ENCODE measurements around the gene HBP1. TPM values are rescaled to one million over a fixed set of nuclear protein-coding genes. Genes with fewer than 3 reads are reported as not detected.

Gene HBP1
- total and polyA plus RNA-seq, 4 experiments from 2014 or later = 71.6 to 116 (median 105) TPM

- peak overlapping the region; percentile 98 to 100 (median 99) for H3K27ac Mint-ChIP-seq
- Histone ChIP-seq H3K27me3 (ENCODE audit: insufficient read depth, low read length) (no peaks in the 10 kb centered on the region), H3K4me1 (ENCODE audit: insufficient read depth, low read length) (peaks cover 62% of the 10 kb centered on the region), H3K36me3 (ENCODE audit: insufficient read depth, low read length) (no peaks in the 10 kb centered on the region), H3K4me3 (ENCODE audit: low read length in 2 of 2) (peak overlapping the region; percentile 77 to 84), H3K9me3 (ENCODE audit: control insufficient read depth in 1 of 2, low read length in 2 of 2) (no peaks in the 10 kb centered on the region), H3K27ac (ENCODE audit: low read depth, low read length) (peak overlapping the region; percentile 100)
- CTCF ChIA-PET (ENCODE audit: partially characterized antibody) = interaction anchor here (0.8 to 3.7 kb wide), 4 partner anchors 20 to 710 kb away, joined by 4 to 56 read pairs (median 8); partner anchors contain the start of gene CBLL1
- H3K36me3 Mint-ChIP-seq = peaks cover 0 to 38% of the 10 kb centered on the region in 2 donors
- intact Hi-C loops (cut with micrococcal nuclease) = loop anchor here (1.0 kb wide), 1 partner anchor 10 kb away; no protein-coding TSS in a partner anchor
- no peaks in the 10 kb centered on the region for H3K9me3 Mint-ChIP-seq
- peaks cover 35 to 71% (median 52%) of the 10 kb centered on the region in 4 donors for H3K4me1 Mint-ChIP-seq
- peak overlapping the region; percentile 90 to 100 (median 96) for H3K4me3 Mint-ChIP-seq
- POLR2A ChIA-PET (ENCODE audit: partially characterized antibody) = interaction anchor here (0.7 to 4.8 kb wide), 14 partner anchors 10 to 1902 kb away, joined by 3 to 86 read pairs (median 17); partner anchors contain the start of genes CBLL1, COG5, DUS4L and PIK3CG
- peaks cover 0 to 2% of the 10 kb centered on the region in 2 donors for H3K27me3 Mint-ChIP-seq
- no peak for DNase-seq
These were observed 1.5 kb downstream of the HBP1 start for GRCh38 chr7:107170051-107170915.

GRCh38 chr7:107171496-107171895 is 2.7 kb downstream of the HBP1 start:
- Histone ChIP-seq H3K27ac (ENCODE audit: low read depth, low read length) (no peak overlapping the region), H3K27me3 (ENCODE audit: insufficient read depth, low read length) (no peaks in the 10 kb centered on the region), H3K4me3 (ENCODE audit: low read length in 2 of 2) (no peak overlapping the region), H3K4me1 (ENCODE audit: insufficient read depth, low read length) (peaks cover 66% of the 10 kb centered on the region), H3K9me3 (ENCODE audit: control insufficient read depth in 1 of 2, low read length in 2 of 2) (no peaks in the 10 kb centered on the region), H3K36me3 (ENCODE audit: insufficient read depth, low read length) (no peaks in the 10 kb centered on the region)
- Mint-ChIP-seq H3K4me3 (peak overlapping the region; percentile 26 to 61 (median 43)), H3K4me1 (peaks cover 39 to 77% (median 58%) of the 10 kb centered on the region in 4 donors), H3K36me3 (peaks cover 0 to 38% of the 10 kb centered on the region in 2 donors), H3K9me3 (peaks cover 0 to 1% (median 0%) of the 10 kb centered on the region in 8 donors), H3K27ac (peak overlapping the region in 3 of 7 donors; percentile 19 to 72 (median 43)), H3K27me3 (no peaks in the 10 kb centered on the region)
- intact Hi-C loops (cut with micrococcal nuclease) = no loop called here
- no peak for DNase-seq
- CTCF ChIA-PET (ENCODE audit: partially characterized antibody) = interaction anchor here (0.7 to 1.0 kb wide), 3 partner anchors 21 to 701 kb away, joined by 3 read pairs; no protein-coding TSS in a partner anchor
- POLR2A ChIA-PET (ENCODE audit: partially characterized antibody) = interaction anchor here (1.0 to 4.8 kb wide), 3 partner anchors 9 to 699 kb away, joined by 3 to 70 read pairs (median 3); no protein-coding TSS in a partner anchor

- POLR2A ChIA-PET (ENCODE audit: partially characterized antibody) = interaction anchor here (1.1 kb wide), 1 partner anchor 698 kb away, joined by 3 read pairs; no protein-coding TSS in a partner anchor
- Mint-ChIP-seq H3K36me3 (peaks cover 0 to 42% of the 10 kb centered on the region in 2 donors), H3K9me3 (peaks cover 0 to 1% (median 0%) of the 10 kb centered on the region in 8 donors), H3K4me3 (peak overlapping the region in 6 of 8 donors; percentile 25 to 71 (median 65)), H3K27ac (peak overlapping the region in 3 of 7 donors; percentile 20 to 54 (median 54)), H3K27me3 (no peaks in the 10 kb centered on the region), H3K4me1 (peaks cover 44 to 83% (median 61%) of the 10 kb centered on the region in 4 donors)
- H3K4me3 ChIP-seq (ENCODE audit: low read length in 2 of 2) = no peak overlapping the region
- no peaks in the 10 kb centered on the region for H3K36me3 ChIP-seq (ENCODE audit: insufficient read depth, low read length)
- H3K9me3 ChIP-seq (ENCODE audit: control insufficient read depth in 1 of 2, low read length in 2 of 2) = no peaks in the 10 kb centered on the region
- CTCF ChIA-PET (ENCODE audit: partially characterized antibody) = interaction anchor here (0.7 to 3.4 kb wide), 4 partner anchors 22 to 700 kb away, joined by 3 to 30 read pairs (median 3); no protein-coding TSS in a partner anchor
- intact Hi-C loops (cut with micrococcal nuclease) = no loop called here
- no peak for DNase-seq
- no peaks in the 10 kb centered on the region for H3K27me3 ChIP-seq (ENCODE audit: insufficient read depth, low read length)
- H3K4me1 ChIP-seq (ENCODE audit: insufficient read depth, low read length) = peaks cover 66% of the 10 kb centered on the region
- H3K27ac ChIP-seq (ENCODE audit: low read depth, low read length) = no peak overlapping the region
These were observed 3.7 kb downstream of the HBP1 start for GRCh38 chr7:107172276-107173032.

GRCh38 chr7:107173191-107173590 is 4.4 kb downstream of the HBP1 start:
- no peaks in the 10 kb centered on the region for H3K9me3 ChIP-seq (ENCODE audit: control insufficient read depth in 1 of 2, low read length in 2 of 2)
- CTCF ChIA-PET (ENCODE audit: partially characterized antibody) = interaction anchor here (1.0 to 3.4 kb wide), 3 partner anchors 24 to 380 kb away, joined by 3 to 30 read pairs (median 3); no protein-coding TSS in a partner anchor
- POLR2A ChIA-PET (ENCODE audit: partially characterized antibody) = interaction anchor here (1.0 kb wide), 1 partner anchor 26 kb away, joined by 4 read pairs; no protein-coding TSS in a partner anchor

GRCh38 chr7:107173691-107174406 is 5.0 kb downstream of the HBP1 start:
- ChIA-PET CTCF (ENCODE audit: partially characterized antibody) (interaction anchor here (1.0 to 3.4 kb wide), 4 partner anchors 21 to 381 kb away, joined by 3 to 30 read pairs (median 4); no protein-coding TSS in a partner anchor), POLR2A (ENCODE audit: partially characterized antibody) (interaction anchor here (0.8 to 1.2 kb wide), 5 partner anchors 9 to 570 kb away, joined by 3 to 8 read pairs (median 4); partner anchors contain the start of gene CBLL1)
- DNase-seq = no peak
- Histone ChIP-seq H3K36me3 (ENCODE audit: insufficient read depth, low read length) (no peaks in the 10 kb centered on the region), H3K4me3 (ENCODE audit: low read length in 2 of 2) (no peak overlapping the region), H3K27ac (ENCODE audit: low read depth, low read length) (peak overlapping the region; percentile 3), H3K4me1 (ENCODE audit: insufficient read depth, low read length) (peaks cover 74% of the 10 kb centered on the region), H3K9me3 (ENCODE audit: control insufficient read depth in 1 of 2, low read length in 2 of 2) (no peaks in the 10 kb centered on the region), H3K27me3 (ENCODE audit: insufficient read depth, low read length) (no peaks in the 10 kb centered on the region)
- H3K4me3 Mint-ChIP-seq = peak overlapping the region in 7 of 8 donors; percentile 25 to 71 (median 64)
- H3K9me3 Mint-ChIP-seq = peaks cover 0 to 1% (median 0%) of the 10 kb centered on the region in 8 donors
- intact Hi-C loops (cut with micrococcal nuclease) = loop anchor here (2.0 kb wide), 1 partner anchor 15 kb away; no protein-coding TSS in a partner anchor
- H3K27ac Mint-ChIP-seq = peak overlapping the region in 4 of 7 donors; percentile 12 to 87 (median 64)
- no peaks in the 10 kb centered on the region for H3K27me3 Mint-ChIP-seq
- H3K4me1 Mint-ChIP-seq = peaks cover 44 to 81% (median 57%) of the 10 kb centered on the region in 4 donors
- H3K36me3 Mint-ChIP-seq = peaks cover 0 to 32% of the 10 kb centered on the region in 2 donors

More at GRCh38 chr7:107173191-107173590, 4.4 kb downstream of the HBP1 start:
- Mint-ChIP-seq H3K27ac (peak overlapping the region in 3 of 7 donors; percentile 39 to 74 (median 54)), H3K27me3 (no peaks in the 10 kb centered on the region), H3K9me3 (peaks cover 0 to 1% (median 0%) of the 10 kb centered on the region in 8 donors), H3K36me3 (peaks cover 0 to 38% of the 10 kb centered on the region in 2 donors), H3K4me1 (peaks cover 45 to 83% (median 58%) of the 10 kb centered on the region in 4 donors), H3K4me3 (peak overlapping the region in 7 of 8 donors; percentile 25 to 71 (median 64))
- Histone ChIP-seq H3K4me1 (ENCODE audit: insufficient read depth, low read length) (peaks cover 72% of the 10 kb centered on the region), H3K4me3 (ENCODE audit: low read length in 2 of 2) (no peak overlapping the region), H3K27me3 (ENCODE audit: insufficient read depth, low read length) (no peaks in the 10 kb centered on the region), H3K36me3 (ENCODE audit: insufficient read depth, low read length) (no peaks in the 10 kb centered on the region), H3K27ac (ENCODE audit: low read depth, low read length) (peak overlapping the region; percentile 2)
- no peak for DNase-seq
- intact Hi-C loops (cut with micrococcal nuclease) = no loop called here
